Loucy (cell line): ENCODE measurements around the gene PIK3CD.

Experiments used
- H2AFZ ChIP-seq: fragments of 200-600 bp; sonication (generic); 2 replicates; pipeline ENCODE4 v1.6.0; 2016; ENCODE audit warnings: antibody characterized with exemption, mild to moderate bottlenecking, low read length, moderate library complexity
- H3F3A ChIP-seq: fragments of 200-600 bp; 2 replicates; pipeline ENCODE4 v1.6.0; 2016; ENCODE audit warnings: antibody characterized with exemption, low read depth, mild to moderate bottlenecking
- H3K27me3 ChIP-seq: fragments of 200-600 bp; sonication (generic); 2 replicates; pipeline ENCODE4 v1.6.1; 2014; ENCODE audit warnings: low read length, mild to moderate bottlenecking; ENCODE audit not compliant: insufficient read depth, poor library complexity, severe bottlenecking
- H3K36me3 ChIP-seq: fragments of 200-600 bp; sonication (generic); 2 replicates; pipeline ENCODE4 v1.6.1; 2016; ENCODE audit warnings: low read length; ENCODE audit not compliant: insufficient read depth
- H3K4me1 ChIP-seq: fragments of 200-600 bp; sonication (generic); 2 replicates; pipeline ENCODE4 v1.5.1; 2014; ENCODE audit warnings: low read length, mild to moderate bottlenecking; ENCODE audit not compliant: insufficient read depth, poor library complexity, severe bottlenecking
- H3K4me2 ChIP-seq: fragments of 200-600 bp; sonication (generic); 2 replicates; pipeline ENCODE4 v1.6.0; 2014; ENCODE audit warnings: antibody characterized with exemption, low read length, low read depth, mild to moderate bottlenecking; ENCODE audit not compliant: poor library complexity, severe bottlenecking
- H3K4me3 ChIP-seq: fragments of 200-600 bp; sonication (generic); 2 replicates; pipeline ENCODE4 v1.5.1; 2014; ENCODE audit warnings: low read length, mild to moderate bottlenecking, mixed read lengths; ENCODE audit not compliant: poor library complexity, severe bottlenecking
- H3K79me2 ChIP-seq: fragments of 200-600 bp; sonication (generic); 2 replicates; pipeline ENCODE4 v1.6.1; 2014; ENCODE audit warnings: low read length; ENCODE audit not compliant: insufficient read depth
- H3K9ac ChIP-seq: fragments of 200-600 bp; sonication (generic); 2 replicates; pipeline ENCODE4 v1.6.0; 2014; ENCODE audit warnings: mild to moderate bottlenecking, low read depth, low read length, moderate library complexity; ENCODE audit not compliant: poor library complexity, severe bottlenecking
- H3K9me2 ChIP-seq: fragments of 200-600 bp; sonication (generic); replicated peaks from 2 replicates; pipeline ENCODE4 v1.6.1; 2016; ENCODE audit warnings: low read depth, low read length, mixed read lengths
- H3K9me3 ChIP-seq: fragments of 200-600 bp; sonication (generic); 2 replicates; pipeline ENCODE4 v1.6.1; 2014; ENCODE audit warnings: mild to moderate bottlenecking, antibody characterized with exemption, low read length, low read depth; ENCODE audit not compliant: insufficient read depth
- H4K20me1 ChIP-seq: fragments of 200-600 bp; sonication (generic); 2 replicates; pipeline ENCODE4 v1.6.0; 2014; ENCODE audit warnings: antibody characterized with exemption, low read length, mild to moderate bottlenecking; ENCODE audit not compliant: insufficient read depth, poor library complexity, severe bottlenecking
- EZH2phosphoT487 ChIP-seq: fragments of 200-600 bp; IDR thresholded peaks from 2 replicates; pipeline ENCODE4 v1.6.1; 2018; ENCODE audit warnings: antibody characterized with exemption, mild to moderate bottlenecking, moderate library complexity, borderline replicate concordance
- TF ChIP-seq, protein P1 (sequence below): fragments of 200-600 bp; sonication (generic); conservative IDR thresholded peaks from 2 replicates; pipeline ENCODE4 v1.5.1; 2014; ENCODE audit warnings: mild to moderate bottlenecking, antibody characterized with exemption, low read length

PIK3CD gene

GRCh38 chr1:9663257-9663656, 11.7 kb downstream of the PIK3CD start:
- Histone ChIP-seq H3K9me2 (no peaks in the 10 kb centered on the region), H4K20me1 (no peaks in the 10 kb centered on the region), H3F3A (no peaks in the 10 kb centered on the region), H3K4me3 (no peak overlapping the region), H3K36me3 (no peaks in the 10 kb centered on the region), H3K79me2 (no peaks in the 10 kb centered on the region), H3K4me2 (no peak overlapping the region), H3K27me3 (no peaks in the 10 kb centered on the region), H3K4me1 (no peaks in the 10 kb centered on the region), H3K9me3 (no peaks in the 10 kb centered on the region), H3K9ac (no peak overlapping the region), H2AFZ (no peak overlapping the region)
- no peak for TF ChIP-seq EZH2phosphoT487
- TF ChIP-seq, protein P1, sequence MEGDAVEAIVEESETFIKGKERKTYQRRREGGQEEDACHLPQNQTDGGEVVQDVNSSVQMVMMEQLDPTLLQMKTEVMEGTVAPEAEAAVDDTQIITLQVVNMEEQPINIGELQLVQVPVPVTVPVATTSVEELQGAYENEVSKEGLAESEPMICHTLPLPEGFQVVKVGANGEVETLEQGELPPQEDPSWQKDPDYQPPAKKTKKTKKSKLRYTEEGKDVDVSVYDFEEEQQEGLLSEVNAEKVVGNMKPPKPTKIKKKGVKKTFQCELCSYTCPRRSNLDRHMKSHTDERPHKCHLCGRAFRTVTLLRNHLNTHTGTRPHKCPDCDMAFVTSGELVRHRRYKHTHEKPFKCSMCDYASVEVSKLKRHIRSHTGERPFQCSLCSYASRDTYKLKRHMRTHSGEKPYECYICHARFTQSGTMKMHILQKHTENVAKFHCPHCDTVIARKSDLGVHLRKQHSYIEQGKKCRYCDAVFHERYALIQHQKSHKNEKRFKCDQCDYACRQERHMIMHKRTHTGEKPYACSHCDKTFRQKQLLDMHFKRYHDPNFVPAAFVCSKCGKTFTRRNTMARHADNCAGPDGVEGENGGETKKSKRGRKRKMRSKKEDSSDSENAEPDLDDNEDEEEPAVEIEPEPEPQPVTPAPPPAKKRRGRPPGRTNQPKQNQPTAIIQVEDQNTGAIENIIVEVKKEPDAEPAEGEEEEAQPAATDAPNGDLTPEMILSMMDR: no peak

DNA sequence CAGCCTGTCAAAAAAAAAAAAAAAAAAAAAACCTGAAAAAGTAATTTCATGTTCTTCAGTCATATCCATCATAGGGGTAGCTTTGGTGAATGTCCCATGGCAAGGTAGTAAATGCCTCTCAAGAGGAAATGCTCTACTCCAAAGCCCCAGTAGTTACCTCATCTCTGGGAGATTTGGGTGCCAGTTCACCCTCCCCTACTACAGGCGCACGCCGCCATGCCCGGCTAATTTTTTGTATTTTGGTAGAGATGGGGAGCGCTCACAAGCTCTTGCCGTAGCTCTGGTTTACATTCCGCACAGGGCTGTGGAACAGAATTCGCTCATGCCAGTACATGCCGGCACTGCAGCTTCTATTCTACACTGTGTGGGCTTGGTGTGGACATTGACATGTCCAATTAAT, 13.7 kb downstream of the PIK3CD start:
- H3F3A ChIP-seq: no peaks in the 10 kb centered on the region
- H3K4me3 ChIP-seq: no peak overlapping the region
- no peaks in the 10 kb centered on the region for H3K79me2 ChIP-seq
- no peaks in the 10 kb centered on the region for H3K9me2 ChIP-seq
- no peaks in the 10 kb centered on the region for H3K9me3 ChIP-seq
- no peaks in the 10 kb centered on the region for H3K36me3 ChIP-seq
- no peak for TF ChIP-seq EZH2phosphoT487
- TF ChIP-seq, protein P1: no peak
- H4K20me1 ChIP-seq: no peaks in the 10 kb centered on the region
- no peak overlapping the region for H3K4me2 ChIP-seq
- H2AFZ ChIP-seq: no peak overlapping the region
- H3K9ac ChIP-seq: no peak overlapping the region
- H3K4me1 ChIP-seq: no peaks in the 10 kb centered on the region
- no peaks in the 10 kb centered on the region for H3K27me3 ChIP-seq

DNA sequence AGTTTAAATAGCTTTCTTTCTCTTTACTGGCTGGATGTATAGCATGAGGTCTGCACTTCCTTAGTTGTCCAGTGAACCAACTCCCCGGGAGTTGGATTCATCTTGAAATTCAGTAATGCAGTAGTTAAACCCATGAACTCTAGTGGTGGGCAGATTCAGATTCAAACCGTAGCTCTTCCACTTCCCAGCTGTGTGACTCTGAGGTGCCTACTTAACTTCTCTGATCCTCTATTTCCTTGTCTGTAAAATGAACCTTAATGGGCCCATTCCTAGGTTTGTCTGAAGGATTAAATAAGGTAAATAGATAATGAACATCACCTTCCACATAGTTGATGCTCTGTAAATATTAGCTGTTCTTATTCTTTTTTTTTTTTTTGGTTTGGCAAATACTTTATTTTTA, 16.5 kb downstream of the PIK3CD start:
- Histone ChIP-seq H4K20me1 (no peaks in the 10 kb centered on the region), H3K9me3 (no peaks in the 10 kb centered on the region), H3K79me2 (no peaks in the 10 kb centered on the region), H3K4me1 (no peaks in the 10 kb centered on the region), H2AFZ (no peak overlapping the region), H3K9me2 (no peaks in the 10 kb centered on the region), H3K9ac (no peak overlapping the region), H3K27me3 (no peaks in the 10 kb centered on the region), H3K4me3 (no peak overlapping the region), H3K4me2 (no peak overlapping the region), H3F3A (no peaks in the 10 kb centered on the region), H3K36me3 (no peaks in the 10 kb centered on the region)
- TF ChIP-seq EZH2phosphoT487: no peak
- TF ChIP-seq, protein P1: no peak
